Astrocyte (in vitro differentiated cells and primary cell): ENCODE data around the gene MDM1.

Source experiments
- EZH2 ChIP-seq: IDR thresholded peaks from 2 replicates; pipeline ENCODE4 v1.6.1; 2012; ENCODE audit warnings: mild to moderate bottlenecking, low read length, inconsistent platforms; ENCODE audit not compliant: insufficient read depth
- TF ChIP-seq, protein P1 (sequence below): IDR thresholded peaks from 2 replicates; pipeline ENCODE4 v1.5.1; 2011; ENCODE audit warnings: low read depth, mild to moderate bottlenecking, inconsistent platforms, low read length, moderate library complexity; ENCODE audit not compliant: insufficient read depth

- TF ChIP-seq, protein P1, sequence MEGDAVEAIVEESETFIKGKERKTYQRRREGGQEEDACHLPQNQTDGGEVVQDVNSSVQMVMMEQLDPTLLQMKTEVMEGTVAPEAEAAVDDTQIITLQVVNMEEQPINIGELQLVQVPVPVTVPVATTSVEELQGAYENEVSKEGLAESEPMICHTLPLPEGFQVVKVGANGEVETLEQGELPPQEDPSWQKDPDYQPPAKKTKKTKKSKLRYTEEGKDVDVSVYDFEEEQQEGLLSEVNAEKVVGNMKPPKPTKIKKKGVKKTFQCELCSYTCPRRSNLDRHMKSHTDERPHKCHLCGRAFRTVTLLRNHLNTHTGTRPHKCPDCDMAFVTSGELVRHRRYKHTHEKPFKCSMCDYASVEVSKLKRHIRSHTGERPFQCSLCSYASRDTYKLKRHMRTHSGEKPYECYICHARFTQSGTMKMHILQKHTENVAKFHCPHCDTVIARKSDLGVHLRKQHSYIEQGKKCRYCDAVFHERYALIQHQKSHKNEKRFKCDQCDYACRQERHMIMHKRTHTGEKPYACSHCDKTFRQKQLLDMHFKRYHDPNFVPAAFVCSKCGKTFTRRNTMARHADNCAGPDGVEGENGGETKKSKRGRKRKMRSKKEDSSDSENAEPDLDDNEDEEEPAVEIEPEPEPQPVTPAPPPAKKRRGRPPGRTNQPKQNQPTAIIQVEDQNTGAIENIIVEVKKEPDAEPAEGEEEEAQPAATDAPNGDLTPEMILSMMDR: no peak
- TF ChIP-seq EZH2: no peak
Measured at GRCh38 chr12:68370667-68371066, 38.5 kb upstream of the MDM1 start.
